K562 treated with DMSO at 1 percent for 12 hours (cell line): ENCODE measurements around the gene C2. TPM values are rescaled to one million over a fixed set of nuclear protein-coding genes. Genes with fewer than 3 reads are reported as not detected.

ENCODE experiments used
- total RNA-seq: library from RNA; unstranded; fragments of 300-600 nt; gene quantifications from 2 replicates; pipeline ENCODE4 v1.2.3, GENCODE V29; 2022; ENCODE audit not compliant: insufficient read depth

Gene C2
- 8.2 and 11.3 TPM in 2 replicates for total RNA-seq

GRCh38 chr6:31927242-31927862 lies at the start of gene C2:
C2 (plus strand) TSS chr6:31927717; CDS start chr6:31927753, 36 bp downstream.

GRCh38 chr6:31878726-31879125 lies 48.8 kb upstream of the C2 start, which contains the start of gene SLC44A4:
SLC44A4 (minus strand) TSS chr6:31878997; CDS start chr6:31878980, 17 bp downstream.

GRCh38 chr6:31897612-31898382 lies 29.7 kb upstream of the C2 start, which contains the start of gene EHMT2:
EHMT2 (minus strand) TSS chr6:31897698; CDS start chr6:31897677, 21 bp downstream.

GRCh38 chr6:31901953-31902643 lies 25.4 kb upstream of the C2 start, which contains the start of gene ZBTB12:
ZBTB12 (minus strand) TSS chr6:31902086; CDS start chr6:31901305, 781 bp downstream.

GRCh38 chr6:31945507-31946369 lies 18.2 kb downstream of the C2 start, which contains the start of gene CFB:
CFB (plus strand) TSS chr6:31946095; CDS start chr6:31946222, 127 bp downstream.

GRCh38 chr6:31958741-31959739 lies 31.5 kb downstream of the C2 start, which contains the start of the genes NELFE and SKIC2:
NELFE (minus strand) TSS chr6:31958971; CDS start chr6:31958446, 525 bp downstream.
SKIC2 (plus strand) TSS chr6:31959175; CDS start chr6:31959193, 18 bp downstream.

GRCh38 chr6:31971993-31972708 lies 44.6 kb downstream of the C2 start, which contains the start of gene DXO:
DXO (minus strand) TSS chr6:31972138; CDS start chr6:31971675, 463 bp downstream.

GRCh38 chr6:31981744-31982143 lies 54.2 kb downstream of the C2 start, which contains the start of gene C4A:
C4A (plus strand) TSS chr6:31982057; CDS start chr6:31982108, 51 bp downstream.

Other genes starting within 250 kb of the C2 start
- gene LY6G5C, start 246.7 kb upstream of the C2 start, total RNA-seq, result not detected in 2 replicates
- gene ABHD16A, start 224.4 kb upstream of the C2 start, total RNA-seq, result 80.3 and 103 TPM in 2 replicates
- gene LY6G6F, start 220.9 kb upstream of the C2 start, total RNA-seq, result not detected in 2 replicates
- gene LY6G6D, start 212.4 kb upstream of the C2 start, total RNA-seq, result not detected in 2 replicates
- gene LY6G6C, start 206.0 kb upstream of the C2 start, total RNA-seq, result not detected in 2 replicates
- not detected in 2 replicates for gene MPIG6B, start 204.3 kb upstream of the C2 start, total RNA-seq
- 45.6 and 57.2 TPM in 2 replicates for gene DDAH2, start 198.4 kb upstream of the C2 start, total RNA-seq
- gene CLIC1, start 191.2 kb upstream of the C2 start, total RNA-seq, result 1,195 and 1,297 TPM in 2 replicates
- gene MSH5, start 187.7 kb upstream of the C2 start, total RNA-seq, result 14.8 and 39.6 TPM in 2 replicates
- gene SAPCD1, start 165.1 kb upstream of the C2 start, total RNA-seq, result 6.8 and 8.2 TPM in 2 replicates
- gene VWA7, start 150.4 kb upstream of the C2 start, total RNA-seq, result 1.5 and 6.2 TPM in 2 replicates
- gene VARS1, start 132.0 kb upstream of the C2 start, total RNA-seq, result 86.3 and 98.8 TPM in 2 replicates
- gene LSM2, start 120.8 kb upstream of the C2 start, total RNA-seq, result 150 and 173 TPM in 2 replicates
- 3.4 and 6.2 TPM in 2 replicates for gene HSPA1L, start 112.4 kb upstream of the C2 start, total RNA-seq
- 632 and 775 TPM in 2 replicates for gene HSPA1A, start 112.2 kb upstream of the C2 start, total RNA-seq
- 409 and 626 TPM in 2 replicates for gene HSPA1B, start 100.0 kb upstream of the C2 start, total RNA-seq
- gene NEU1, start 64.9 kb upstream of the C2 start, total RNA-seq, result 218 and 311 TPM in 2 replicates
- 9.6 and 13.1 TPM in 2 replicates for gene SLC44A4, start 48.7 kb upstream of the C2 start, total RNA-seq
- gene EHMT2, start 30.0 kb upstream of the C2 start, total RNA-seq, result 62.9 and 90.8 TPM in 2 replicates
- 3.8 and 4.7 TPM in 2 replicates for gene ZBTB12, start 25.6 kb upstream of the C2 start, total RNA-seq
- 1.1 TPM in 1 of 2 replicates, not detected in the other for gene CFB, start 18.4 kb downstream of the C2 start, total RNA-seq
- 77.2 and 101 TPM in 2 replicates for gene NELFE, start 31.3 kb downstream of the C2 start, total RNA-seq
- gene SKIC2, start 31.5 kb downstream of the C2 start, total RNA-seq, result 52.5 and 70.7 TPM in 2 replicates
- 16.1 and 31.2 TPM in 2 replicates for gene DXO, start 44.4 kb downstream of the C2 start, total RNA-seq
- gene C4A, start 54.3 kb downstream of the C2 start, total RNA-seq, result 1.9 and 6.4 TPM in 2 replicates
- gene C4B, start 87.1 kb downstream of the C2 start, total RNA-seq, result 3.6 and 5.9 TPM in 2 replicates
- gene CYP21A2, start 110.7 kb downstream of the C2 start, total RNA-seq, result 0.72 TPM in 1 of 2 replicates, not detected in the other
- gene TNXB, start 181.6 kb downstream of the C2 start, total RNA-seq, result 19.3 and 23.3 TPM in 2 replicates
- 63.5 and 117 TPM in 2 replicates for gene ATF6B, start 200.5 kb downstream of the C2 start, total RNA-seq
- 21.4 and 31.3 TPM in 2 replicates for gene FKBPL, start 202.6 kb downstream of the C2 start, total RNA-seq
- gene PRRT1, start 224.2 kb downstream of the C2 start, total RNA-seq, result 3.4 and 11.2 TPM in 2 replicates
- gene PPT2, start 226.4 kb downstream of the C2 start, total RNA-seq, result 31.6 and 41.3 TPM in 2 replicates
- 9.4 and 17.1 TPM in 2 replicates for gene EGFL8, start 236.9 kb downstream of the C2 start, total RNA-seq
- 99.4 and 156 TPM in 2 replicates for gene AGPAT1, start 248.4 kb downstream of the C2 start, total RNA-seq